Measurements from ENCODE around the gene DHCR7. TPM values are rescaled to one million over a fixed set of nuclear protein-coding genes. Genes with fewer than 3 reads are reported as not detected.

DHCR7 gene
- total RNA-seq, 1 donor from 2014 or later: 47.0 TPM

GRCh38 chr11:71386202-71386601, 62.0 kb downstream of the DHCR7 start:
- intact Hi-C loops (cut with micrococcal nuclease): no loop called here

GRCh38 chr11:71385091-71385490, 63.1 kb downstream of the DHCR7 start:
- intact Hi-C loops (cut with micrococcal nuclease): no loop called here

DNA sequence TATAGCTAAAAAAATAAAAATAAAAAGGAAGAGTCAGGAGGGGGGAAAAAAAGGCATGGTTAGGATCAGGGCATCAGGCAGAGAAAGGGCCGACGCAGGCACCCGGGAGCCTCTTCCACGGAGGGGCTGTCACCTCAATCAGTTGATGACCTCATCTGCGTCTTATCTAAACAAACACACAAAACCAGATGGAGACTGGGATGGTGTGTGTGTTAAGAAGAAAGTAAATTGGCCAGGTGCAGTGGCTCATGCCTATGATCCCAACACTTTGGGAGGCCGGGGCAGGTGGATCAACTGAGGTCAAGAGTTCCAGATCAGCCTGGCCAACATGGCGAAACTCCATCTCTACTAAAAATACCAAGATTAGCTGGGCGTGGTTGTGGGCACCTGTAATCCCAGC, 63.6 kb downstream of the DHCR7 start:
- intact Hi-C loops (cut with micrococcal nuclease): no loop called here

Other genes starting within 250 kb of the DHCR7 start
- gene SHANK2, start 195.8 kb downstream of the DHCR7 start, total RNA-seq: not detected in 2 replicates
- gene NADSYN1, start 4.8 kb upstream of the DHCR7 start, total RNA-seq: 109 and 112 TPM in 2 replicates
- 0.14 and 0.25 TPM in 2 replicates for gene KRTAP5-7, start 78.9 kb upstream of the DHCR7 start, total RNA-seq
- 0.16 TPM in 1 of 2 replicates, not detected in the other for gene KRTAP5-8, start 89.6 kb upstream of the DHCR7 start, total RNA-seq
- gene KRTAP5-9, start 100.0 kb upstream of the DHCR7 start, total RNA-seq: 0.18 and 0.39 TPM in 2 replicates
- gene KRTAP5-10, start 117.2 kb upstream of the DHCR7 start, total RNA-seq: not detected in 2 replicates
- gene KRTAP5-11, start 134.5 kb upstream of the DHCR7 start, total RNA-seq: not detected in 2 replicates

All from T-helper 2 cell treated with Interferon-gamma antibody and Interleukin-4, amounts not matched to agents 100 ng/mL and 5 ng/mL, for 36 hours (primary cell).